AG04450 (cell line): ENCODE data around the gene THAP12. TPM values are rescaled to one million over a fixed set of nuclear protein-coding genes. Genes with fewer than 3 reads are reported as not detected.

Source experiments
- CTCF ChIA-PET: fragments of 300-600, 350-600 bp; formaldehyde crosslinking; extraction: SDS; loops from one replicate; lab custom pipeline; 2022; ENCODE audit warnings: antibody characterized with exemption, inconsistent platforms; lab: Charles Lee
- POLR2A ChIA-PET: fragments of 350-600 bp; formaldehyde crosslinking; extraction: SDS; loops from one replicate; lab custom pipeline; 2021; ENCODE audit warnings: antibody characterized with exemption, inconsistent platforms; lab: Yijun Ruan, JAX
- DNase-seq: peaks from one replicate; pipeline ENCODE4 v3.0.0-alpha.2; 2011; ENCODE audit warnings: low read depth, low spot score
- H3K27ac ChIP-seq: one replicate; pipeline ENCODE4 v1.5.1; 2012; ENCODE audit warnings: low read depth, low read length, control low read depth
- H3K27me3 ChIP-seq: one replicate; pipeline ENCODE4 v1.6.0; 2012; ENCODE audit warnings: low read length; ENCODE audit not compliant: control insufficient read depth, insufficient read depth
- H3K4me3 ChIP-seq: 2 replicates; pipeline ENCODE4 v1.5.1; 2011; ENCODE audit warnings: mild to moderate bottlenecking, low read depth, low read length, control low read depth
- H3K9me3 ChIP-seq: 2 replicates; pipeline ENCODE4 v1.5.1; 2012; ENCODE audit warnings: low read length; ENCODE audit not compliant: control insufficient read depth, insufficient read depth
- CTCF ChIP-seq: IDR thresholded peaks from 2 replicates; pipeline ENCODE4 v1.5.1; 2011; ENCODE audit warnings: low read depth, low read length, control low read depth, inconsistent platforms
- polyA plus RNA-seq: library from polyadenylated mRNA; depleted of rRNA; stranded (reverse); fragments of >200 nt; gene quantifications from 2 replicates; pipeline ENCODE4 v1.2.3, GENCODE V29; 2011; rRNA removed
- small RNA-seq: library from RNA; depleted of rRNA; stranded (forward); fragments of <200 nt; gene quantifications from one replicate; pipeline ENCODE3, GENCODE V24; 2012; ENCODE audit warnings: low read depth; ENCODE audit not compliant: insufficient read length

The THAP12 gene
- polyA plus RNA-seq, 1 experiment: 54.7 TPM

GRCh38 chr11:76302996-76303395 is 77.9 kb downstream of the THAP12 start:
- Histone ChIP-seq H3K4me3 (no peak overlapping the region), H3K27ac (no peak overlapping the region), H3K9me3 (no peaks in the 10 kb centered on the region), H3K27me3 (peaks cover 22% of the 10 kb centered on the region)
- TF ChIP-seq CTCF: no peak
- ChIA-PET POLR2A (no interaction called here), CTCF (no interaction called here)
- no peak for DNase-seq

Small RNA genes within 50 kb of the gene (small RNA-seq; reads per million reads assigned to genes)
- gene RF00019: not detected

Other genes with a start within 250 kb of the THAP12 start
- not detected in 2 replicates for gene WNT11, start 174.6 kb downstream of the THAP12 start, polyA plus RNA-seq
- 1.6 and 1.7 TPM in 2 replicates for gene GVQW3, start 191 bp upstream of the THAP12 start, polyA plus RNA-seq
- 14.6 and 18.6 TPM in 2 replicates for gene EMSY, start 63.9 kb upstream of the THAP12 start, polyA plus RNA-seq